K562 (cell line): ENCODE measurements around the gene ACP5. TPM values are rescaled to one million over a fixed set of nuclear protein-coding genes. Genes with fewer than 3 reads are reported as not detected.

ENCODE experiments used
- CBX3 ChIP-seq, 2 experiments: IDR thresholded peaks; 1 replicate in 1 of 2; 2 replicates in 1 of 2; pipeline ENCODE4 v1.6.1; 2012; ENCODE audit warnings: inconsistent platforms in 2 of 2, low read length in 2 of 2, borderline replicate concordance in 1 of 2, control low read depth in 1 of 2
- DEAF1 ChIP-seq: fragments of 450-650 bp; formaldehyde crosslinking; IDR thresholded peaks from 2 replicates; pipeline ENCODE4 v1.4.0; 2020; ENCODE audit warnings: mild to moderate bottlenecking, moderate library complexity
- EGR1 ChIP-seq: fragments of 450-650 bp; conservative IDR thresholded peaks from 2 replicates; pipeline ENCODE4 v1.6.1; 2017; ENCODE audit warnings: mild to moderate bottlenecking
- KDM1A ChIP-seq, 2 experiments: fragments of 450-650 bp; IDR thresholded peaks; 2 replicates each; pipeline ENCODE4 v1.6.1; 2016; ENCODE audit warnings: mild to moderate bottlenecking in 2 of 2
- NKRF ChIP-seq: fragments of 450-650 bp; IDR thresholded peaks from 2 replicates; pipeline ENCODE4 v1.6.1; 2016; ENCODE audit warnings: borderline replicate concordance
- NR2C2 ChIP-seq, 2 experiments: fragments of 200-800 bp in 1 of 2; sonication (Bioruptor generic) in 1 of 2; sonication (generic) in 1 of 2; formaldehyde crosslinking in 1 of 2; IDR thresholded peaks; 2 replicates each; pipeline versions ENCODE4 v1.6.1 to v1.8.0; 2016 to 2022; ENCODE audit warnings: mild to moderate bottlenecking in 1 of 2, missing compliant biosample characterization in 1 of 2, missing genetic modification characterization in 1 of 2, missing genetic modification reagents in 1 of 2
- REST ChIP-seq, 2 experiments: fragments of 450-650 bp; formaldehyde crosslinking in 1 of 2; IDR thresholded peaks; 2 replicates each; pipeline versions ENCODE4 v1.4.0 to v1.6.1; 2014 to 2020; ENCODE audit warnings: mild to moderate bottlenecking in 2 of 2, borderline replicate concordance in 1 of 2, low read depth in 1 of 2
- SMC3 ChIP-seq: conservative IDR thresholded peaks from 2 replicates; pipeline ENCODE4 v1.6.1; 2011; ENCODE audit warnings: low read depth, low read length, improper control_type of control experiment; ENCODE audit not compliant: insufficient read depth
- YY1 ChIP-seq, 3 experiments: IDR thresholded peaks; 2 replicates each; pipeline ENCODE4 v1.6.1; 2011; ENCODE audit warnings: low read length in 2 of 3, mild to moderate bottlenecking in 2 of 3, moderate library complexity in 2 of 3, borderline replicate concordance in 1 of 3, control low read depth in 1 of 3, low read depth in 1 of 3; ENCODE audit not compliant: insufficient read depth in 3 of 3, insufficient replicate concordance in 2 of 3, control insufficient read depth in 1 of 3, insufficient read length in 1 of 3; ENCODE audit errors: extremely low read depth in 1 of 3
- ZBTB2 ChIP-seq: fragments of 450-650 bp; IDR thresholded peaks from 2 replicates; pipeline ENCODE4 v1.6.1; 2016; ENCODE audit warnings: antibody characterized with exemption
- ZNF146 ChIP-seq: IDR thresholded peaks from one replicate; pipeline ENCODE4 v1.6.1; 2018; ENCODE audit warnings: missing compliant biosample characterization; ENCODE audit not compliant: unreplicated experiment
- polyA plus RNA-seq, 8 experiments: library from polyadenylated mRNA; depleted of rRNA in 4 of 8; stranded (reverse) in 5 of 8; unstranded in 3 of 8; fragments of >200 nt; fragmentation: Nextera tagmentation in 2 of 8; fragmentation: Illumina TruSeq in 1 of 8; extraction: Ambion mirVana in 2 of 8; extraction: Trizol in 1 of 8; gene quantifications; 2 replicates each; pipeline versions ENCODE4 v1.2.1 to v1.2.3, GENCODE V29; 2011 to 2014; ENCODE audit warnings: inconsistent platforms in 1 of 8, missing spikeins in 1 of 8
- total RNA-seq, 7 experiments: library from RNA; depleted of rRNA in 6 of 7; stranded (reverse); fragments of >200 nt in 6 of 7; fragmentation: Illumina TruSeq in 2 of 7; extraction: Trizol in 2 of 7; gene quantifications; 2 replicates each; pipeline versions ENCODE4 v1.2.1 to v1.2.3, GENCODE V29; 2011 to 2021; ENCODE audit warnings: low replicate concordance in 1 of 7

ACP5 gene
- total and polyA plus RNA-seq, 9 of the 15 experiments (the other 6 are each of a cell fraction or from before 2014, with no cell fraction given) = 0.06 to 1.1 (median 0.31) TPM; not detected in 1

- TF ChIP-seq NKRF (no peak), DEAF1 (CRISPR knock-in tag) (peak; percentile 76), ZNF146 (CRISPR knock-in tag) (no peak), REST (IDR thresholded peaks at IDR 0.05; ENCODE audit: borderline replicate concordance) (peak; percentile 92), REST (CRISPR knock-in tag; IDR thresholded peaks at IDR 0.05; ENCODE audit: low read depth) (no peak), SMC3 (peak; percentile 87), EGR1 (no peak), CBX3 (IDR thresholded peaks at IDR 0.05; ENCODE audit: borderline replicate concordance in 1 of 2, low read length in 2 of 2) (no peak), KDM1A (IDR thresholded peaks at IDR 0.05) (0 out of 4 replicates have a peak, but pooled peaks of 1 of the 2 experiments have one; percentile 21), YY1 (IDR thresholded peaks at IDR 0.05; ENCODE audit: borderline replicate concordance in 1 of 3, control insufficient read depth in 1 of 3, extremely low read depth in 1 of 3, insufficient read depth in 3 of 3, insufficient read length in 1 of 3, insufficient replicate concordance in 2 of 3, low read depth in 1 of 3, low read length in 2 of 3) (peak in 1 of 3 experiments; percentile 52), ZBTB2 (no peak), NR2C2 (CRISPR knock-in tag; IDR thresholded peaks at IDR 0.05) (no peak), NR2C2 (tag; IDR thresholded peaks at IDR 0.05) (no peak)
Observed at GRCh38 chr19:11587302-11587974, 10.0 kb upstream of the ACP5 start (continued).
